Ectodermal cell (in vitro differentiated cells): Measurements from ENCODE around the gene IDH1.
"Not testable (repeated sequence)": the region's sequence is repeated elsewhere in the genome, so short reads cannot be mapped to it uniquely, and the experiment has no call there.

ENCODE experiments used
- H3K27ac ChIP-seq: 2 replicates; pipeline ENCODE4 v1.7.0; 2013; ENCODE audit warnings: mild to moderate bottlenecking, low read depth, low read length; ENCODE audit not compliant: insufficient read depth, poor library complexity, severe bottlenecking
- H3K27me3 ChIP-seq: 2 replicates; pipeline ENCODE4 v1.7.0; 2013; ENCODE audit warnings: mild to moderate bottlenecking, low read length; ENCODE audit not compliant: insufficient read depth, control insufficient read depth, poor library complexity, severe bottlenecking
- H3K36me3 ChIP-seq: one replicate; pipeline ENCODE4 v1.7.0; 2013; ENCODE audit warnings: low read length; ENCODE audit not compliant: control insufficient read depth, insufficient read depth
- H3K4me1 ChIP-seq: one replicate; pipeline ENCODE4 v1.7.0; 2013; ENCODE audit warnings: low read length; ENCODE audit not compliant: control insufficient read depth, insufficient read depth
- H3K4me3 ChIP-seq: 2 replicates; pipeline ENCODE4 v1.7.0; 2013; ENCODE audit warnings: low read depth, low read length, control low read depth; ENCODE audit not compliant: insufficient read depth
- H3K9me3 ChIP-seq: 2 replicates; pipeline ENCODE4 v1.7.0; 2013; ENCODE audit warnings: mild to moderate bottlenecking, low read length, moderate library complexity; ENCODE audit not compliant: control insufficient read depth
- WGBS, 2 experiments: methylation state at CpG; one replicate each; pipeline ENCODE4 v1.1.7; 2013; ENCODE audit warnings: missing lambda C conversion rate in 2 of 2; 5-methylcytosine and 5-hydroxymethylcytosine counted together

IDH1 gene

DNA sequence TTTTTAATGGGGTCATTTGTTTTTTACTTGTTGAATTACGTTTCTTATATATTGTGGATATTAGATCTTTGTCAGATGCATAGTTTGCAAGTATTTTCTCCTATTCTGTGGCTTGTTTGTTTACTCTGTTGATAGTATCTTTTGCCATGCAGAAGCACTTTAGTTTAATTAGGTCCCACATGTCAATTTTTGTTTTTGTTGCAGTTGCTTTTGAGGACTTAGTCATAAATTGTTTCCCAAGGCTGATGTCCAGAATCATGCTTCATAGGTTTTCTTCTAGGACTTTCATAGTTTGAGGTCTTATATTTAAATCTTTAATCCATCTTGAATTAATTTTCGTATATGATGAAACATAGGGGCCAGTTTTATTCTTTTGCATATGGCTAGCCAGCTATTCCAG, 24.4 kb upstream of the IDH1 start:
- Histone ChIP-seq H3K36me3 (peaks cover 52% of the 10 kb centered on the region), H3K9me3 (no peaks in the 10 kb centered on the region), H3K27ac (no peak overlapping the region), H3K4me1 (no peaks in the 10 kb centered on the region), H3K27me3 (no peaks in the 10 kb centered on the region), H3K4me3 (no peak overlapping the region)
- 80 to 94% methylated on average over 2 of the region's 2 CpGs for WGBS, 2 experiments

- Histone ChIP-seq H3K4me1 (no peaks in the 10 kb centered on the region), H3K27ac (no peak overlapping the region), H3K27me3 (no peaks in the 10 kb centered on the region), H3K9me3 (no peaks in the 10 kb centered on the region), H3K36me3 (peaks cover 53% of the 10 kb centered on the region), H3K4me3 (no peak overlapping the region)
- WGBS, 2 experiments, result 89 to 96% methylated on average over 2 of the region's 2 CpGs
Observed at GRCh38 chr2:208278549-208278948, 23.7 kb upstream of the IDH1 start.

- H3K36me3 ChIP-seq, result peaks cover 47% of the 10 kb centered on the region
- no peak overlapping the region for H3K4me3 ChIP-seq
- no peaks in the 10 kb centered on the region for H3K9me3 ChIP-seq
- no peaks in the 10 kb centered on the region for H3K4me1 ChIP-seq
- no peaks in the 10 kb centered on the region for H3K27me3 ChIP-seq
- H3K27ac ChIP-seq, result no peak overlapping the region
Observed at GRCh38 chr2:208274748-208275147, 19.9 kb upstream of the IDH1 start.

- WGBS, 2 experiments, result 86 to 97% methylated on average over 2 of the region's 2 CpGs
- Histone ChIP-seq H3K4me1 (no peaks in the 10 kb centered on the region), H3K27ac (no peak overlapping the region), H3K4me3 (no peak overlapping the region), H3K9me3 (no peaks in the 10 kb centered on the region), H3K36me3 (no peaks in the 10 kb centered on the region), H3K27me3 (no peaks in the 10 kb centered on the region)
Observed at GRCh38 chr2:208269091-208269490, 14.2 kb upstream of the IDH1 start.

- Histone ChIP-seq H3K27me3 (no peaks in the 10 kb centered on the region), H3K4me1 (no peaks in the 10 kb centered on the region), H3K27ac (no peak overlapping the region), H3K4me3 (peak overlapping the region; percentile 88), H3K36me3 (no peaks in the 10 kb centered on the region), H3K9me3 (no peaks in the 10 kb centered on the region)
- WGBS, 2 experiments, result 96% methylated on average over 5 to 8 of the region's 8 CpGs
Observed at GRCh38 chr2:208268156-208268952, 13.5 kb upstream of the IDH1 start.

DNA sequence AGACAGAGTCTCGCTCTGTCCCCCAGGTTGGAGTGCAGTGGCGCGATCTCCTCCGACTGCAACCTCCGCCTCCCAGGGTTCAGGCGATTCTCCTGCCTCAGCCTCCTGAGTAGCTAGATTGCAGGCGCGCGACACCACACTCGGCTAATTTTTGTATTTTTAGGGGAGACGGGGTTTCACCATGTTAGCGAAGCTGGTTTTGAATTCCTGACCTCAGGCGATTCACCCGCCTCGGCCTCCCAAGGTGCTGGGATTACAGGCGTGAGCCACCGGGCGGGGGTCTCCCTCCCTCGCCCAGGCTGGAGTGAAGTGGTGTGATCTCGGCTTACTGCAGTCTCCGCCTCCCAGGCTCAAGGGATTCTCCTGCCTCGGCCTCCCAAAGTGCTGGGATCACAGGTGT, 12.7 kb upstream of the IDH1 start:
- not testable (repeated sequence) for H3K27me3 ChIP-seq, H3K4me1 ChIP-seq, H3K27ac ChIP-seq, H3K9me3 ChIP-seq, H3K36me3 ChIP-seq
- H3K4me3 ChIP-seq, result peak overlapping the region; percentile 88
- 28 to 34% methylated on average over 22 of the region's 22 CpGs for WGBS, 2 experiments

DNA sequence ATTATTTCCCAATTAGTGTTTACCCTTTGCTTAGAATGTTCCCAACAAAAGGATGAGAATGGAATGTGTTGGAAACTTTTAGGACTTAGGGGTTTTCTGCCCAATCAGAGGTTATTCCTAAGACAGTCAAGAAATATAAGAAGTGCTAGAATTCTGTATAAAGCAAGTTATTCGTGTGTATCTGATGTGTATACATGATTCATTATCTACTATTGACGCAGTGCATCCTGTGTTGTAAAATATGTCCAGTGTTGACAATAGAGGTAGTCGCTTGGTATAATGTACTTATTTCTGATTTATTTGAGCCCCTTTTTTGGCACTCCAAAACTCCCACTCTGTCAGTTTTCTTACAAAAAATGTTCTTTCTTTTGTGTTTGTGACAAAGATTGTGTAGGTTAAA, 12.1 kb upstream of the IDH1 start:
- WGBS, 2 experiments, result 6 to 12% methylated on average over 2 to 3 of the region's 3 CpGs
- peak overlapping the region; percentile 88 for H3K4me3 ChIP-seq

GRCh38 chr2:208266553-208266893, 11.7 kb upstream of the IDH1 start:
- Histone ChIP-seq H3K4me1 (no peaks in the 10 kb centered on the region), H3K9me3 (no peaks in the 10 kb centered on the region), H3K27ac (peak overlapping the region; percentile 88), H3K4me3 (peak overlapping the region; percentile 88), H3K36me3 (no peaks in the 10 kb centered on the region), H3K27me3 (no peaks in the 10 kb centered on the region)
- WGBS, 2 experiments, result 0 to 2% methylated on average over 11 of the region's 11 CpGs

More for the DNA sequence above, 12.1 kb upstream of the IDH1 start:
- no peaks in the 10 kb centered on the region for H3K9me3 ChIP-seq
- H3K36me3 ChIP-seq, result no peaks in the 10 kb centered on the region
- H3K4me1 ChIP-seq, result no peaks in the 10 kb centered on the region
- no peaks in the 10 kb centered on the region for H3K27me3 ChIP-seq
- H3K27ac ChIP-seq, result peak overlapping the region; percentile 88

DNA sequence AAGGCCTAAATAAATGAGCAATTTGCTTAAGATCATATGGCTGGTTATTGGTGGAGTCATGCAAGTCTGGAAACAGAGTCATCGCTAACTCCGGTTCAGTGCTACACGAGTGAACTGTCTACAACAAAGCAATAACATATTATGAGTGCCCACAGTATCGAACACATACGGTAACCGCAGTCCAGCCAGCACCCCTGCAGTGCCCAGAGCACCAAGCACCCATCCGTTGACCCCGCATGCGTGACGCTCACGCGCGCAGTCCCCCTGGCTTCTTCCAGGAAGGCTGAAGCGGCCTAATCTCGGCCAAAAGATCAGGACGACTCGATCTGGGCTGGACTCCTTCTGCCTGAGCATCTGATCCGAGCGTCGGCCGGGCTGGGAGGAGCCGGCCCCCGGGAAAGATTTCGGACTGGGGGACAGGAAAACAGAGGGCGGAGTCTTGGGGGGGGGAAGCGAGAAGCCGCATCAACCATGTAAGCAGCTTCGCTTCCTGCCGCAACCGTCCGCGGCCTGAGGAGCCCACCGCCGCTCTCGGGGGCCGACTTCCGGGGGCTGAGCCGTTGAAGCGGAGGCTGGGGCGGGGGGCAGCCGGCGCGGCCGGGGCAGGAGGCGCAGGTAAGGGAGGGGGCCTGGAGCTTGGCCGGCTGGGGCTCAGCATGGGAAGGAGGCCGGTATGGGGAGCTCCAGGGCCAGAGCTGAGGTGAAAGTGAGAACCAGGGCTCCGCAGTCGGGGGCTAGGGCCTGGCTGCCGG, 11.1 kb upstream of the IDH1 start, which contains the start of gene PIKFYVE:
TSS of gene PIKFYVE (plus strand) at position 455 of the 752 bp plus-strand sequence. CDS start 5,265 bp downstream, outside the sequence.
- H3K27ac ChIP-seq, result peak within 1 kb of the TSS; percentile 88
- no peaks in the 10 kb centered on the region for H3K36me3 ChIP-seq
- 1% methylated on average over 50 of the region's 50 CpGs for WGBS, 2 experiments
- H3K4me3 ChIP-seq, result peak within 1 kb of the TSS; percentile 88
- no peaks in the 10 kb centered on the region for H3K4me1 ChIP-seq
- H3K27me3 ChIP-seq, result no peaks in the 10 kb centered on the region
- no peaks in the 10 kb centered on the region for H3K9me3 ChIP-seq

DNA sequence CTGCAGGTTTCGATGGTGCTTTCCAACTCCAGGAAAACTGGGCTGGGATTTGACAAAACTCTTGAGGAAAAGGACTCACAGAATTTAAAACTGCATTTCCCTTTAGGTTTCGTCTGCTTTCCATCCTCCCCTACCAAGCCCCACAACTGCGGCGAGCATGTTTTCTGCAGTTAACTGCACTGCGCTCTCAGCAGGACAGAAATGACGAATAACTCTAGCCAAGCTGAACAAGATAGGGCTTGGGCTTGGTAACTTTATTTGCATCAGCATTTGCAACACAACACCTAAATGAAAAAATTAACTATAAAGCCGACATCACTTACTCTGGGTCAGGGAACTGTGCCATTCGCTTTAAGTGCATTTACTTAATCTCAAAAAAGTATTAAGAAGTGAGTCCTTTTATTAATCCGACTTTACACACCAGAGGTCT, 10.5 kb upstream of the IDH1 start:
- WGBS, 2 experiments, result 12 to 18% methylated on average over 9 of the region's 9 CpGs
- Histone ChIP-seq H3K4me1 (no peaks in the 10 kb centered on the region), H3K36me3 (no peaks in the 10 kb centered on the region)

More for the DNA sequence above, 10.5 kb upstream of the IDH1 start:
- peak overlapping the region; percentile 88 for H3K4me3 ChIP-seq
- H3K27ac ChIP-seq, result peak overlapping the region; percentile 76
- no peaks in the 10 kb centered on the region for H3K9me3 ChIP-seq
- no peaks in the 10 kb centered on the region for H3K27me3 ChIP-seq
